H1 (cell line): Measurements from ENCODE around the gene SLC44A1. TPM values are rescaled to one million over a fixed set of nuclear protein-coding genes. Genes with fewer than 3 reads are reported as not detected.

Experiments
- CBX8 ChIP-seq: fragments of 300-800, 300-1000 bp; sonication (generic); IDR thresholded peaks from 2 replicates; pipeline ENCODE4 v1.7.1; 2016; ENCODE audit warnings: low read depth, low read length, borderline replicate concordance
- MAX ChIP-seq: IDR thresholded peaks from 2 replicates; pipeline ENCODE4 v1.6.1; 2012; ENCODE audit warnings: inconsistent platforms
- TAF7 ChIP-seq: optimal IDR thresholded peaks from 2 replicates; pipeline ENCODE3; 2011; ENCODE audit warnings: low read depth, mild to moderate bottlenecking, inconsistent platforms, low read length, moderate library complexity, borderline replicate concordance
- polyA plus RNA-seq, 7 experiments: library from polyadenylated mRNA; depleted of rRNA in 3 of 7; stranded (reverse) in 5 of 7; unstranded in 2 of 7; fragments of >200 nt in 5 of 7; fragments of 200-250 nt in 2 of 7; gene quantifications; 1 replicate in 5 of 7; 2 replicates in 1 of 7; 4 replicates in 1 of 7; pipeline versions ENCODE4 v1.2.1 to v1.2.3, GENCODE V29; 2011 to 2013; ENCODE audit warnings: missing spikeins in 2 of 7, mixed read lengths in 2 of 7
- total RNA-seq: library from RNA; stranded (reverse); fragmentation: NEBNext Ultra II Directional; extraction: Animal tissue kit (Norgen Biotek cat#: 25700); gene quantifications from 2 replicates; pipeline ENCODE4 v1.2.1, GENCODE V29; 2021

Gene SLC44A1
- total and polyA plus RNA-seq, 2 of the 8 experiments (the other 6 are each of a cell fraction or from before 2014, with no cell fraction given), result 30.5 to 71.2 TPM

- no peak for TF ChIP-seq MAX
- TF ChIP-seq TAF7, result no peak
- no peak for TF ChIP-seq CBX8
Observed at GRCh38 chr9:105437704-105438103, 193.3 kb downstream of the SLC44A1 start (continued).
